Body of pancreas (tissue), 4 donors: Measurements from ENCODE around the gene DIP2B.

Experiments used
- POLR2A ChIP-seq, 3 donors: fragments of 450-650 bp; IDR thresholded peaks; one replicate each; pipeline ENCODE4 v1.6.1; 2016; ENCODE audit warnings: antibody characterized with exemption in 3 of 3, mild to moderate bottlenecking in 2 of 3
- TF ChIP-seq, protein P1 (sequence below), 7 experiments: fragments of 450-650 bp in 4 of 7; fragments of 200-600 bp in 3 of 7; sonication (generic) in 3 of 7; IDR thresholded peaks; one replicate each; pipeline ENCODE4 v1.5.1; 2016 to 2019; ENCODE audit warnings: antibody characterized with exemption in 7 of 7

DNA sequence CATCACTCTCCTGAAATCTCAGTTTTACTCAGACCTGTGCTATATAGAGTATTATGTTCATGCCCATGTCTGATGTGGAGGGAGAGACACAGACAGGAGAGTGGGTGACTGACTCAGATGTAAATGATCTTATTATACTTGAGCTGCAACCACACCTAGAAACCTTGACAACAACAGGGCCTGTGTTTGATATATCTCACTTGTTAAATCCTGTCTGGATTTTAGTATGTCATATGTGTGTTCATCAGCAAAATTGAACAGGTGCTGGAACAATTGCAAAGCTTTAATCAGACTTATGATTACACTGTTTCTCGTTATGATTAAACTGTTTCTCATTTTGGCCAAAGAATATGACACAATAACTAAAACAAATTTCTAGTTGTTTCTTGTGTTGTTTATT lies 37.7 kb downstream of the DIP2B start:
- TF ChIP-seq POLR2A (IDR thresholded peaks at IDR 0.05): no peak
- TF ChIP-seq, protein P1, sequence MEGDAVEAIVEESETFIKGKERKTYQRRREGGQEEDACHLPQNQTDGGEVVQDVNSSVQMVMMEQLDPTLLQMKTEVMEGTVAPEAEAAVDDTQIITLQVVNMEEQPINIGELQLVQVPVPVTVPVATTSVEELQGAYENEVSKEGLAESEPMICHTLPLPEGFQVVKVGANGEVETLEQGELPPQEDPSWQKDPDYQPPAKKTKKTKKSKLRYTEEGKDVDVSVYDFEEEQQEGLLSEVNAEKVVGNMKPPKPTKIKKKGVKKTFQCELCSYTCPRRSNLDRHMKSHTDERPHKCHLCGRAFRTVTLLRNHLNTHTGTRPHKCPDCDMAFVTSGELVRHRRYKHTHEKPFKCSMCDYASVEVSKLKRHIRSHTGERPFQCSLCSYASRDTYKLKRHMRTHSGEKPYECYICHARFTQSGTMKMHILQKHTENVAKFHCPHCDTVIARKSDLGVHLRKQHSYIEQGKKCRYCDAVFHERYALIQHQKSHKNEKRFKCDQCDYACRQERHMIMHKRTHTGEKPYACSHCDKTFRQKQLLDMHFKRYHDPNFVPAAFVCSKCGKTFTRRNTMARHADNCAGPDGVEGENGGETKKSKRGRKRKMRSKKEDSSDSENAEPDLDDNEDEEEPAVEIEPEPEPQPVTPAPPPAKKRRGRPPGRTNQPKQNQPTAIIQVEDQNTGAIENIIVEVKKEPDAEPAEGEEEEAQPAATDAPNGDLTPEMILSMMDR (IDR thresholded peaks at IDR 0.05): no peak
